HG03575 (cell line): Measurements from ENCODE around the gene HSP90AA1.

Experiments
- ATAC-seq: cut with Tn5 transposase; IDR thresholded peaks from one replicate; pipeline ENCODE4 v1.9.1; 2021; ENCODE audit not compliant: unreplicated experiment, insufficient number of reproducible peaks, low FRiP score; ENCODE audit errors: extremely low read depth

HSP90AA1 gene

DNA sequence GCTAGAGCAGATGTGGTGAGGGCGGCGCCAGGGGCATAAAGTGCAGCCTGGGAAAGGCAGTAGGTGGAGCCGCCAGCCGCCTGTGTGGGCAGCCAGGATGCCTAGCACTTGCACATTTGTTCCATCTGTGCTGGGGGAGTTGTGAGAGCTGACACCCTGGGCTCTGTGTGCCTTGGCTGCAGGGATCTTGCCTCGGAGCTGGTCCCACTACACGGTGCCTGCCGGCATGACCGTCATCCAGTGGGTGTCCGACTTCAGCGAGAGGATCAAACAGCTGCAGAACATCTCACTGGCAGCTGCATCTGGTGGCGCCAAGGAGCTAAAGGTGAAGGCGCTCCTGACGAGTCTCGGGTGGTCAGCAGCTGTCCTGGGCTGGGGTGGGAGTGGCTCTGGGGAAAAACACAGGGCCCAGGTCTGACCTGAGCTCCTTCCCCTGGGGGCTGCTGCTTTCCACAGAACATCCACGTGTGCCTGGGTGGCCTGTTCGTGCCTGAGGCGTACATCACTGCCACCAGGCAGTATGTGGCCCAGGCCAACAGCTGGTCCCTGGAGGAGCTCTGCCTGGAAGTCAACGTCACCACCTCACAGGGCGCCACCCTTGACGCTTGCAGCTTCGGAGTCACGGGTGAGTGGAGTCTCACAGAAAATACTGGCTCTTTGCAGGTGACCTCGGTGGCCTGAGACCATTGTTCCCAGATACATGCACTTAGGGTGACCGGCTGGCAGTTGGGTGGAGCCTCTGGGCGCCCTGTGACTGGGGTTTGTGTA is 37.4 kb downstream of the HSP90AA1 start:
- ATAC-seq = no peak

DNA sequence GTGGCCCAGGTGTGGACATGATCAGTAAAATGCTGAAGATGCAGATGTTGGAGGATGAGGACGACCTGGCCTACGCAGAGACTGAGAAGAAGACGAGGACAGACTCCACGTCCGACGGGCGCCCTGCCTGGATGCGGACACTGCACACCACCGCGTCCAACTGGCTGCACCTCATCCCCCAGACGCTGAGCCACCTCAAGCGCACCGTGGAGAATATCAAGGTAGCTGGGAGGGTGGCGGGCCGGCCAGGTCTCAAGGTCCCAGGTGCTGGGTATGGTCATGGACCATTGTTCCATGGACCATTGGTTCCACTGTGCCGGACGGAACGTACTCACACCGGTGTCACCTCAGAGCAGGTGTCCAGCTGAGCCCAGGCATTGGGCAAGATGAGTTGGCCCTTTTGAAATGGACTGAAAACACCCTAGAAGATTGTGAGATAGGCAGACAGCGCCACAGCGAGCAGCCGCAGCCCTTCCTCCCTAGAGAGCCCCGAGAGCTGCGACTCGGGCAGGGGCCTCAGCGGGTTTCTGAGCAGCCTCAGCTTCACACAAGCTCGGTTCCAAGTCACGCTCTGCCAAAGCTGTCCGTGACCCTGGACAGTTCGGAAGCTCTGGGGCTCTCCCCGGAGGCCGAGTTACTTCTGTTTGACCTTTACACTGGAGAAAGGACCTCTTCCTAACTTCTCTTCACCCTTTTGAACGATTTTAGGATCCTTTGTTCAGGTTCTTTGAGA is 38.9 kb downstream of the HSP90AA1 start:
- no peak for ATAC-seq

DNA sequence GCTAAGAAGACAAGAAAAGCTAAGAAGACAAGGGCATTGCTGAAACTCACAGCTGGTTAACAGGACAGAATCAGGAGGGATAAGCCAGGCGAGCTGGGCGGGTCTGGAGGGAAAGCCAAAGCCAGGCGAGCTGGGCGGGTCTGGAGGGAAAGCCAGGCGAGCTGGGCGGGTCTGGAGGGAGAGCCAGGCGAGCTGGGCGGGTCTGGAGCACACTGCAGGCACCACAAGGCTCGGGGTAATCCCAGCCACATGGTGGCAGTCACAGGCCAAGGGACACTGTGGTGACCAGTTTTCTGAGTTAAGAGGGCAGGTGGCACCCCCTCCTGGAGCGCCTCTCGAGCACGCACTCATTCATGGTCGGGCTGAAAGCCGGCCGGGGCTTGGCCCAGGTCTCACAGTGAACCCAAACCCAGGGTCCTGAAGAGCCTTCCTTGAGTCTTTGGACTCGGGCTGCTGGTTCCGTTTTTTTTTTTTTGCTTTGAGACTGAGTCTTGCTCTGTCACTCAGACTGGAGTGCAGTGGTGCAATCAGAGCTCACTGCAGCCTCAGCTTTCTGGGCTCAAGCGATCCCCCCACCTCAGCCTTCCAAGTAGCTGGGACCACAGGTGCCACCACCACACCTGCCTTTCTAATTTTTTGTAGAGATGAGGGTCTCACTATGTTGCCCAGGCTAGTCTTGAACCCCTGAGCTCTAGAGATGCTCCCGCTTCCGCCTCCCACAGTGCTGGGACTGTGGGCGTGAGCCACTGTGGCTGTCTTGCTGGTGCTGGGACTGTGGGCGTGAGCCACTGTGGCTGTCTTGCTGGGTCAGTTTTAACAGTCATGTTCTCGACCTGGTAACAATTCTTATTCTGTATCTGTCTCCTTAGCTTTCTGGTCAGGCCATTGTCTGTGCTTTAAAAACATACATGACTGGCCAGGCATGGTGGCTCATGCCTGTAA is 40.2 kb downstream of the HSP90AA1 start:
- no peak for ATAC-seq

DNA sequence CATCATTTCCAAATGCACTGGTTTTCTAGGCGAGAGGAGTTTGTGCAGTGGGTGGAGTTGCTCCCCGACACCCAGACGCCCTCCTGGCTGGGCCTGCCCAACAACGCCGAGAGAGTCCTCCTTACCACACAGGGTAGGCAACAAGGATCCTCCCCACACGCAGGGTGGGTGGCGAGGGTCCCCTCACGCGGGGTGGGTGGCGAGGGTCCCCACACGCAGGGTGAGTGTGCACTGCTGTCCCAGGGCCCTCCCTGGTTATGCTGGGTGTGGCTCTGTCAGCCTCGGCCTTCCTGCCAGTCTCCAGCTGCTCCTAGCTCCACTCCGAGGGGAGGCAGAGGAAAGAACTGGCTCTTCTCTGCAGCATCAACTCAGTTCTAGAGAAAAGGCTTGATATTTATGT is 42.3 kb downstream of the HSP90AA1 start:
- no peak for ATAC-seq

DNA sequence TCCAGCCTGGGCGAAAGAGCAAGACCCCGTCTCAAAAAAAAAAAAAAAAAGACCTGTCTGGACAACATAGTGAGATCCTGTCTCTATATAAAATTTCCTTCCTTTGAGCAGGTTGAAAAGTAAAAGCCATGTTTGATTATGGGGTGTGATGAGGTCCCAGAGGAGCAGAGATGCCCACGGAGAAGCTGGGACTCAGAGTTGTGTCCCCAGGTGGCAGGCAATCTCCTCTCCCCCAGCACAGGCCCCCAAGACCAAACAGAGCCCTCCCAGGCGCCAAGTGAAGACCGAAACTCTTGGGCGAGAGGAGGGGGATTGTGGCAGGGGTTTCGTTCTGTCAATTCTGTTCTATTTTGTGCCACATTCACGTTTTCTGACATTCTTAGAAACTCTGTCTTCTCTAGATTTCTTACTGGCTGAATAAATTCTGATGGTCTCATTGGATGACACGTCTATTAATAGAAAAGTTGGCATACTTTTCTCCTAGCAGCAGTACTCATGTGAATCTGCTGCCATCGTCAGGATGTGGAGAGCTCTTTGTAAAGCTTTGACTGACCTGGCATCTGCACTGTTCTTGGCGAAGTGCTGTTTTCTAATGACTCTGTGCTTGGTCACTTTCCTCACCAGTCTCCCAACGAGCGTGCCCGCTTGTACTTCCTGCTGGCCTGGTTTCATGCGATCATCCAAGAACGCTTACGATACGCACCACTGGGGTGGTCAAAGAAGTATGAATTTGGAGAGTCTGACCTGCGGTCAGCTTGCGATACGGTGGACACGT is 43.4 kb downstream of the HSP90AA1 start:
- ATAC-seq = no peak

DNA sequence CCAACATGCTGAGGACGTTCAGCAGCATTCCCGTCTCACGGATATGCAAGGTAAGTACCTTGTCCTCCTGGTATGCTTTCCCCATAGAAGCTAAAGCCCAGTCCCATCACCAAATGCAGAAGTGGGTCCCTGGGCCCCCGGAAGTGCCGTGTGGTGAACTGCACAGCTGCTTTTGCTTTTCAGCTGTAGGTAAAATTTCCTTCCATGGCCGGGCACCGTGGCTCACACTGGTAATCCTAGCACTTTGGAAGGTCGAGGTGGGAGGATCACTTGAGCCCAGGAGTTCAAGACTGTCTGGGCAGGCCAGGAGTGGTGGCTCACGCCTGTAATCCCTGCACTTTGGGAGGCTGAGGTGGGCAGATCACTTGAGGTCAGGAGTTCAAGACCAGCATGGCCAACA is 44.1 kb downstream of the HSP90AA1 start:
- no peak for ATAC-seq

DNA sequence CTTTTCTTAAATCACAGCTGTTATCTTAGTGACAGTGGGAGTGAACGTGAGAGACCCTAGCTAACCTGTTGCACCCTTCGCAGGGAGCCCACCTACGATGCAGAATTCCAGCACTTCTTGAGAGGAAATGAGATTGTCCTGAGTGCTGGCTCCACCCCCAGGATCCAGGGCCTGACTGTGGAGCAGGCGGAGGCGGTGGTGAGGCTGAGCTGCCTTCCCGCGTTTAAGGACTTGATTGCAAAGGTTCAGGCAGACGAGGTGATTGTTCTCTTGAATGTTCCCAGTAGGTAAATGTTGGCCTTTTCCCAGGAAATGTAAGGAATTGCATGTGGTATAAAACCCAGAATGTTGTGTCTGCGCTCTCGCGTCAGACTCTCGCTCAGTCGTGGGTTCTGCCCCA is 46.7 kb downstream of the HSP90AA1 start:
- no peak for ATAC-seq

DNA sequence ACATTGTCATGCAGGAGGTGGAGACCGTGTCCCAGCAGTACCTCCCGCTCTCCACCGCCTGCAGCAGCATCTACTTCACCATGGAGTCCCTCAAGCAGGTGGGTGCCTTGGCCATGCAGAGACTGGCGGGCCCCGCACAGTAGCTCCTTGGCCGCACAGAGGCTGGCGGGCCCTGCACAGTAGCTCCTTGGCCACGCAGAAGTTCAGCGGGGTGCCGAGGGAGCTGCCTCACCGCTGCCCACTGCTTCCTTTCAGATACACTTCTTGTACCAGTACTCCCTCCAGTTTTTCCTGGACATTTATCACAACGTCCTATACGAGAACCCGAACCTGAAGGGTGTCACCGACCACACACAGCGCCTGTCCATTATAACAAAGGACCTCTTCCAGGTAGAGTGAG is 47.7 kb downstream of the HSP90AA1 start:
- no peak for ATAC-seq

DNA sequence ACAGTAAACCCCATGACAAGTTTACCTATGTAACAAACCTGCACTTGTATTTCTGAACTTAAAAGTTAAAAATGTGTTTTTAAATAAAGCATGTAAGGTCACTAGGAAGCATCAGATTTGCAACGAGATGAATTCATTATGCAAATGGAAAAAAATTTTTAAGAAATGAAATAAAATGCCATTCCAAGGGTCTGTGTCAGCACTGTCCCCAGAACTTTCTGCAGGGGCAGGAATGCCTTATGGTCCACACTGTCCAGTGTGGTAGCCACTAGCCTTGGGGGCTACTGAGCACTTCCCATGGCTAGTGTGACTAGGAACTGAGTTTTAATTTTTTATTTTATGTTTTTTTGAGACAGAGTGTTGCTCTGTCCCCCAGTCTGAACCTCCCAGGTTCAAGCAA is 49.2 kb downstream of the HSP90AA1 start:
- ATAC-seq = no peak

DNA sequence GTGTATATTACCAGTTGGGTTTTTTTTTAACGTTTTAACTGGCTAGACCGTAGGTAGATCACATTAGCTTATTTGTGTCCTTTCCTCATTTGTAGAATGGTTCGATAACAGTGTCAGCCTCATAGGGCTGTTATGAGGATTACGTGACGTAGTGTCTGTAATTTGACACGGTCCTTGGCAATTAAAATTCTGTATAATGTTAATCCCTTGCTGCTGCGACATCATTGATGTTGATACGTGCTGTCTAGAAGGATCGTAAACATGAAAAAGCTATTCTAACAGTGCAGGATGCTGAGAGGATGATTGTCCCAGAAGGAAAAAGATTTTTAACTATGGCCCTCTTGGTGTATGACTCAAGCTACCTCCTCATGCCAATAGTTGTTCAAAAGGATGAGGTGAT is 50.9 kb downstream of the HSP90AA1 start:
- ATAC-seq = no peak

DNA sequence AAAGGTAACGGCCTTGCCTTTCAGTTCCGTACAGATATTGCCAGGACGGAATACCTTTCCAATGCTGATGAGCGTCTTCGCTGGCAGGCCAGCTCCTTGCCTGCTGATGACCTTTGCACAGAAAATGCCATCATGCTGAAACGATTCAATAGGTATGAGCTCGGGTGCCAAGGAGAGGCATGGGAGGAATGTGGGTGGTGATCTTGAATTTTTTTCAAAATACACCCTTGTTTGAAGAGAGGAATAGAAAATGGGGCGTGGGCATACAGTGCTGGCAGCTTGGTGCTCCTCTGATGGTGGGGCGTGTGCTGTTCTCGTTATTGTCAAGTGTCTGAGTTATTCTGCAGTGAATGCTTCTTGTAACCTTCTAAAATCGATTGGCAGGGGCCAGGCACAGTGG is 52.5 kb downstream of the HSP90AA1 start:
- ATAC-seq = no peak

DNA sequence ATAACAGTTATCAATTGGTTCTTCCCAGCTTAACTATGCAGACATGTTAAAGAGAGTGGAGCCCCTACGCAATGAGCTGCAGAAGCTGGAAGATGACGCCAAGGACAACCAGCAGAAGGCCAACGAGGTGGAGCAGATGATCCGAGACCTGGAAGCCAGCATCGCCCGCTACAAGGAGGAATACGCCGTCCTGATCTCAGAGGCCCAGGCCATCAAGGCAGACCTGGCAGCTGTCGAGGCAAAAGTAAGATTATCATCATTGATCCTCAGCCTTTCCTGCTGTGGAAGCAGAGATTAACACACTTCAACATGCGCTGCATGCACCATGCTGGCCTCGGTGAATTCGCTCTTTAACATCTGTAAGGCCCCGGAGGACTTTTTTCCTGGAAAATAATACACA is 53.6 kb downstream of the HSP90AA1 start:
- no peak for ATAC-seq
